ES-I3 (cell line): ENCODE data around the gene AGPAT3.
"Not testable (repeated sequence)": the region's sequence is repeated elsewhere in the genome, so short reads cannot be mapped to it uniquely, and the experiment has no call there.

Source experiments
- H3K36me3 ChIP-seq: 2 replicates; pipeline ENCODE4 v1.6.1; 2013; ENCODE audit warnings: mild to moderate bottlenecking, low read length, control low read depth, moderate library complexity; ENCODE audit not compliant: insufficient read depth
- H3K4me1 ChIP-seq: 2 replicates; pipeline ENCODE4 v1.6.1; 2013; ENCODE audit warnings: mild to moderate bottlenecking, control low read depth, low read length; ENCODE audit not compliant: insufficient read depth
- H3K9ac ChIP-seq: 2 replicates; pipeline ENCODE4 v1.6.1; 2013; ENCODE audit warnings: low read depth, mild to moderate bottlenecking, low read length, moderate library complexity
- H3K9me3 ChIP-seq: 2 replicates; pipeline ENCODE4 v1.6.1; 2013; ENCODE audit warnings: mild to moderate bottlenecking, low read length, moderate library complexity; ENCODE audit not compliant: control insufficient read depth, insufficient read depth

Gene AGPAT3

DNA sequence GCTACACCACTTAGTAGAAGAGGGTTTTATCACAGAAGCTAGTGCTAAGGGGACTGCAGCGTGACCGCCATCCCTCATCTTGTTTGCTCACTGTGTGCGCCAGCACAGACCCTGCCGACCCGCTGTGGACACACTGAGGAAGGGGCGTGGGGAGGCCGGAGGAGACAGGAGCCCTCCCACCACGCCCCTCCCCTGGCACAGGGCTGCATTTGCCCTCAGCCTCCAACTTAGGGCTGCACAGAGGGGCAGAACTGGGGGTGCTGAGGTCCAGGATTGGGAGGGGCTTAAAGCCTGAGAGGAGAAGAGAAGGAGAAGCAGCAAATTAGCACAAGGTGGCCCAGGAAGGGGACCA lies 38.4 kb upstream of the AGPAT3 start:
- no peaks in the 10 kb centered on the region for H3K36me3 ChIP-seq
- no peaks in the 10 kb centered on the region for H3K9me3 ChIP-seq
- H3K4me1 ChIP-seq, result no peaks in the 10 kb centered on the region; the same call in 1 of the 2 replicates
- H3K9ac ChIP-seq, result no peak overlapping the region

DNA sequence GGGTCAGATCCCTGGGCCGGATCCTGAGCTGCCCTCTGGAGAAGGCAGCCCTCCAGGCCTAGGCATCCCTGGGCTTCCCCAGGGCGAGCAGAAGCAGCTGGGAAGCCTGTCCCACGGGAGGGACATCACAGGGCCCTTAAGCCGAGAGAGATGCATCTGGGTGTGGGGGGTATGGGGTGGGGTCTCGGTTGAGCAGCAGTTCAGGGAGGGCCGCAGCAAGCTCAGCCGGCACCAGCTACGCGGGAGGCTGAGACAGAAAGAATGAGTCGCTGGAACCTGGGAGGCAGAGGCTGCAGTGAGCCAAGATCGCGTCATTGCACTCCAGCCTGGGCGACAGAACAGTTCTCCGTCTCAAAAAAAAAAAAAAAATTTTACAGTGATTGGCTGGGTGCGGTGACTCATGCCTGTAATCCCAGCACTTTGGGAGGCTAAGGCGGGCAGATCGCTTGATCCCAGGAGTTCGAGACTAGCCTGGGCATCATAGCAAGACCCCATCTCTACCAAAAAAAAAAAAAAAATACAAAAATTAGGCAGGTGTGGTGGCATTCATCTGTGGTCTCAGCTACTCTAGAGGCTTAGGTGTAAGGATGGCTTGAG lies 37.9 kb upstream of the AGPAT3 start:
- no peaks in the 10 kb centered on the region for H3K9me3 ChIP-seq
- H3K36me3 ChIP-seq, result no peaks in the 10 kb centered on the region
- H3K4me1 ChIP-seq, result no peaks in the 10 kb centered on the region; the same call in 1 of the 2 replicates
- no peak overlapping the region for H3K9ac ChIP-seq

DNA sequence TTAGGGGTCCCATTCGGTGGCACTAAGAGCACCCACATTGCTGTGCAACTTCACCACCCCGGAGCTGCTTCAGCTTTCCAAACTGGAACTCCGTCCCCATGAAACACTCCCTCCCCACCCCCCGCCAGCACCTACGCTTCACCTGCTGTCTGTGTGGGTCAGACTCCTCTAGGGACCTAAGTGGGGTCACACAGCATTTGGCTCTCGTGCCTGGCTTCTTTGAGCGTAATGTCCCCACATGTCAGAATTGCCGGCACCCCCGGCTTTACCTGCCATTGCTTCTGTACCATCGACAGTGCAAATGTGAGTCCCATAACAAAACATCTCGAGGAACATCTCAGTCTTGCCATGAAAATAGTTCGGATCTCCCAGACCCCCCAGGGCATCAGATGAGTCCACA lies 35.9 kb upstream of the AGPAT3 start:
- H3K36me3 ChIP-seq, result no peaks in the 10 kb centered on the region
- no peaks in the 10 kb centered on the region; the same call in 1 of the 2 replicates for H3K4me1 ChIP-seq
- no peak overlapping the region for H3K9ac ChIP-seq
- H3K9me3 ChIP-seq, result no peaks in the 10 kb centered on the region

DNA sequence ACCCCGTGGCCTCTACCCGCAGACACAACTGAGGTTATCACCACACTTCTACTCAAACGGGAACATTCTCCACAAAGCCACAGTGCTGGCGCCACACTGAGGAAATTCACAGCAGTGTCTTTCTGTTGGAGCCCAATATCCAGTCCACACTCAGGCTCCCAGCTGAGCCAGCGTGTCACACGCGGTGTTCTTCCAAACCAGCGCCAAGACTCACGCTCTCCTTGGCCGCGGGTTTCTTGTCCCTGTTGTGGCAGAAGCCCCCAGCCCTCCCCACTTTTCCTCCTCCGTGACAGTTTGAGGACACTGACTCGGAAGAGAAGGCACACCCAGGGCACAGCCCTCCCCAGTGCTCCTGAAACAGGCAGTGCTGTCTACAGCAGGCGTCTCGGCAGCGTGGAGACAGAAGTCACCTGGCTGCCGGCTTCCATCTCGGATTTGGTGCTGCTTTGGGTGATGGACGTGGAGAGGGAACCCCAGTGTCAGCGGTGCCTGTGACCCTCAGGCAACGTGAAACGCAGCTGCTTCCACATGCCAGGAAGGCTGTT lies 35.4 kb upstream of the AGPAT3 start:
- Histone ChIP-seq H3K4me1 (no peaks in the 10 kb centered on the region; the same call in 1 of the 2 replicates), H3K9me3 (no peaks in the 10 kb centered on the region), H3K9ac (no peak overlapping the region), H3K36me3 (no peaks in the 10 kb centered on the region)

DNA sequence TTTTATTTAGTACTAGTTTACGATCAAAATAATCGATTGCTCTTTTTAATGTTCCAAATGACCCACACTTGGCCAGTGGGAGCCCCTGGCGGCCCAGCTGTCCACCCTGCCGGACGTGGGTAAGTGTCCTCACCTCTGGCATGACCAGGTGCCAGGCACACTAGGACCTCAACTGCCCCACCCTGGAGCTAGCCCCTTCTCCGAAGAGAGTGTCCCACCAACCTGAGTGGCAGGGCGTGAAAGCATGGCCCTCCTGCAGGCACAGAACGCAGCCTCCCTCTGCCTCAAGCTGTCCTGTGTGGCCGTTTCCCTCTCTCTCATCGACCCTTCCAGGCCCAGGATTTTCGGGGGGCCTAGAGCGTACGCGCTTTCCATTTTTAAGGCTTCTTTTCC lies 32.9 kb upstream of the AGPAT3 start:
- H3K36me3 ChIP-seq, result no peaks in the 10 kb centered on the region
- H3K4me1 ChIP-seq, result no peaks in the 10 kb centered on the region
- H3K9ac ChIP-seq, result no peak overlapping the region
- H3K9me3 ChIP-seq, result no peaks in the 10 kb centered on the region

DNA sequence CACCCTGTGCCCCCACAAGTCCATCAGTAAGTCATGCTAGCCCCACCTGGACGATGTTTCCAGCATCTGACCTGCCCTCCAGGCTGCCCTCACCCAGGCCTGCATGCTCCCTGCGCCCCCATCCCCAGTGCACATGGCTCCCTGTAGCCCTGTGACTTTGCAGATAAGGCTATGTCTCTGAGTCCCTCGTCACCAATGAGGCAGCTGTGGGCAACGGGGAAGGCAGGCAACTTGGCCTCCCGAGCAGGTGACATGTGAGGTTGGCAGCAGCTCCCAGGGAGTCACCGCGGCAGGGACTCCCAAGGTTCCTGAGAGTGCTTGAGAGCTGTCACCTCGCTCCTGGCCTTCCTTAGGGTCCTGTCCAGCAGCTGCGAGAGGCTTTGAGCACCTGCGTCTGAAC lies 32.4 kb upstream of the AGPAT3 start:
- no peaks in the 10 kb centered on the region for H3K36me3 ChIP-seq
- H3K9me3 ChIP-seq, result no peaks in the 10 kb centered on the region
- no peak overlapping the region for H3K9ac ChIP-seq
- H3K4me1 ChIP-seq, result no peaks in the 10 kb centered on the region

DNA sequence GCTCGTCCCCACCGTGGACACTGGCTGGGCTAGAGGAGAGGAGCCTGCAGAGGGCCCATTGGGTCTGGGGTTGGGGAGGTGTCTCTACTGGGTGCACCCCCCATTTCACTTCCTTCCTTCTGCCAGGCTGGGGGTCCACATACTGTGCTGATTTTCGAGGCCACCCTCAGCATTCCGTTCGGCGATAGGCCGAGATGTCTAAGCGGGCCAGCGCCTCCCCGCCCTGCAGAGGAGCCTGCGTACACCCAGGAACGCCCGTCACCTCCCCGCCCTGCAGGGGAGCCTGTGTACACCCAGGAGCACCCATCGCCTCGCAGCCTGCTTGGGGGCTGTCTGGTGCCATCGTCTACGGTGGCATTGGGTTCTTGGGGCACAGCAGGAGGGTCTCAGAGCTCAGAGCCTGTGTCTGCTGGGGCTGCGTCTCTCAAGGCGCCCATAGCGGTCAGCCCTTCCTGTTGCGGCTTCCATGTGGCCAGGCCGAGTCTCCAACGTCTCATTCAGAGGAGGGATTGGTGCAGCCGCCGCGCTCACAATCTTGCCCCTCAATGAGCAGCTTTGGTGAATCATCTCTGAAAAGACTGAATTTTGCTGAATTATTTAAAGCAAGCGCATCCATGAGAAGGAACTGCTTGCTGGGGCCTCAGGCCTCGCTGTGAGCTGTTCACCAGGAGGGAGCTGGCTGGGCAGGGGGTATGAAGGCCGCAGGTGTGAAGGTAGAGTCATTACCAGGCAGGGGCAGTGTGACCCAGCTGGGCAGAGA lies 30.7 kb upstream of the AGPAT3 start:
- Histone ChIP-seq H3K9me3 (no peaks in the 10 kb centered on the region), H3K9ac (no peak overlapping the region), H3K36me3 (no peaks in the 10 kb centered on the region), H3K4me1 (no peaks in the 10 kb centered on the region)

DNA sequence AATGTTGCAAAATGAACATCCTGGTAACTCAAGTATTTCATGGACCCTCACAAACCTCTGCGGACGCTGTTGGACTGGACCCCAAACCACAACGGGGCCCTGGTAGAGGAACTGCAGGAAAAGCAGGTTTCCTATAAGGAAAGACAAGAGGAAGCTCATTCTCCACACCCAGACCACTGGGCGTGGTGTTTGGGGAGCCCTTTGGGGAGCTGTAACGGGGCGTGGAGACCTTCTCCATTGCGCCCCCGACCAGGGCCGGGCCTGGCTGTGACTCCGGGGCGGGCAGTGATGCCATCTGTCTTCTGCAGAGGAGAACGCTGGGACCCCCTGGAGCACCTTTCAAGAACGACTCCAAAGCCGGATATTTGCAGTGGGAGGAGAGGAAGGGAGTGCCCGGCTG lies 30.0 kb upstream of the AGPAT3 start:
- no peaks in the 10 kb centered on the region for H3K4me1 ChIP-seq
- H3K9me3 ChIP-seq, result no peaks in the 10 kb centered on the region
- H3K36me3 ChIP-seq, result no peaks in the 10 kb centered on the region
- H3K9ac ChIP-seq, result no peak overlapping the region

DNA sequence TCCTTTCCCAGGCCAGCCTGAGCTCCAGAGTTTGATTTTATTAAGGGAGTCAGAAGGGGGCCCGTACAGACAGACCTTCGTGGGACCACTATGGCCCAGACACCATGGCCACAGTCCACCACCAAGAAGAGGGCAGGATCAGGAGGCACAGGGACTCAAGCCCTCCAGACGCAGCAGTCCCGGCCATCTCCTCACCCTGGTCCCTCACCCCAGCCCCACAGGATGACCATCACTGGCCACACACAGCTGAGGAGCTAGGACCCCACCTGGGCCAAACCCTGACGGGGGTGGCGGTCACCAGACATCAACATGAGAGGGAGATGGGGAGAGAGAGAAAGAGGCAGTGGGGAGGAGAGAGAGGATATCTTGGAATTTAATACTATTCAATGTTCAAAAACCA lies 29.2 kb upstream of the AGPAT3 start:
- H3K9me3 ChIP-seq, result no peaks in the 10 kb centered on the region
- no peaks in the 10 kb centered on the region for H3K4me1 ChIP-seq
- no peaks in the 10 kb centered on the region for H3K36me3 ChIP-seq
- H3K9ac ChIP-seq, result no peak overlapping the region

DNA sequence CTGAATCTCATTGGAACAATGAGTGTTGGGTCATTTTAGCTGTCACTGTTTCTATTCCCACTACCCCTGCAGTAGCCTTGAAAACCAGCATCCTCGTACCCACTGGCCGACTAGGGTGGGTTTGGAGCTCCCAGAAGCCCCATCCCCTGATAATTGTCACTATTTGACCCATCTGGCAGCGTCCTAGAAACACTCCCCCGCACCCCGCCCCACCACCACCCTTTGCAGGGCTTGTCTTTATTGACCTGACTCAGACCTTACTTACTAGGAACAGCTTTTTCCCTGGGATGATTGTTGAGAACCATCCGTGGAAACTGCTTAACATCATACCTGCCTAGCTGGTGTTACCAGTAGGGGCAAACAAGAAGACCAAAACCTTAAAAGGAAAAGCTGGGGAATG lies 28.4 kb upstream of the AGPAT3 start:
- no peaks in the 10 kb centered on the region for H3K36me3 ChIP-seq
- no peak overlapping the region for H3K9ac ChIP-seq
- H3K9me3 ChIP-seq, result no peaks in the 10 kb centered on the region
- no peaks in the 10 kb centered on the region for H3K4me1 ChIP-seq

DNA sequence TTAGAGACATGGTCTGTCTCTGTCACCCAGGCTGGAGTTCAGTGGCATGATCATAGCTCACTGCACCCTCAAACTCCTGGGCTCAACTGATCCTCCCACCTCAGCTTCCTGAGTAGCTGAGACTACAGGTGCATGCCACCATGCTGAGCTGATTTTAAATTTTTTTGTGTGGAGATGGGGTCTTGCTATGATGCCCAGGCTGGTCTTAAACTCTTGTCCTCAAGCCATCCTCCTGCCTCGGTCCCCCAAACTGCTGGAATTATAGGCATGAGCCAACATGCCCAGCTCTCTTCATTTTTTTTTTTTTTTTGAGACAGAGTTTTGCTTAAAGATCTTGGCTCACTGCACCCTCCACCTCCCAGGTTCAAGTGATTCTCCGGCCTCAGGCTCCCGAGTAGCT lies 24.8 kb upstream of the AGPAT3 start:
- H3K4me1 ChIP-seq, result no peaks in the 10 kb centered on the region
- no peaks in the 10 kb centered on the region for H3K9me3 ChIP-seq
- H3K9ac ChIP-seq, result no peak overlapping the region
- H3K36me3 ChIP-seq, result no peaks in the 10 kb centered on the region

DNA sequence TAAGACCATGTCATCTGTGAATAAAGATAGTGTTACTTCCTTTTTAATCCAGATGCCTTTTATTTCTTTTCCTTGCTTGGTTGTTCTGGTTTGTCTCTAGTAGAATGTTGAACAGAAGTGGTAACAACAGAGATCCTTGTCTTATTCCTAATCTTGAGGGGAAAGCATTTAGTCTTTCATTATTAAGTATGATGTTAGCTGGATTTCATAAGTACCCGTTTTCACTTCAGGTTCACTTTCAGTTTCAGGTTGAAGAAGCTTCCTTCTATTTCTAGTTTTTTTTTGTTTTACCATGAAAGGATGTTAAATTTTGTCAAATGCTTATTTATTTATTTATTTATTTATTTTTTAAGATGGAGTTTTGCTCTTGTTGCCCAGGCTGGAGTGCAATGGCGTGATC lies 22.3 kb upstream of the AGPAT3 start:
- H3K36me3 ChIP-seq, result no peaks in the 10 kb centered on the region
- no peaks in the 10 kb centered on the region for H3K9me3 ChIP-seq
- H3K4me1 ChIP-seq, result no peaks in the 10 kb centered on the region
- H3K9ac ChIP-seq, result no peak overlapping the region

DNA sequence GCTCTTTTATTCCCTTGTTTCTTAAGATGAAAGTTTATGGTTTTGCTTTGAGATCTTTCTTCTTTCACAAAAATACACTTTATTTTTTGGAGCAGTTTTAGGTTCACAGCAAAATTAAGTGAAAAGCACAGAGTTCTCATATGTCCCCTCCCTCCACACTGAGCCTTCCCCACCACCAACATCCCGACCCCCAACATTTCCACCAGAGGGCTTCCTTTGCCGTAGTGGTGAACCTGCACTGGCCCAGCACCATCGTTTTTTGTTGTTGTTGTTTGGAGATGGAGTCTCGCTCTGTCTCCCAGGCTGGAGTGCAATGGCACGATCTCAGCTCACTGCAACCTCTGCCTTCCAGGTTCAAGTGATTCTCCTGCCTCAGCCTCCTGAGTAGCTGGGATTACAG lies 20.1 kb upstream of the AGPAT3 start:
- H3K9ac ChIP-seq, H3K36me3 ChIP-seq, H3K4me1 ChIP-seq, H3K9me3 ChIP-seq: not testable (repeated sequence)

DNA sequence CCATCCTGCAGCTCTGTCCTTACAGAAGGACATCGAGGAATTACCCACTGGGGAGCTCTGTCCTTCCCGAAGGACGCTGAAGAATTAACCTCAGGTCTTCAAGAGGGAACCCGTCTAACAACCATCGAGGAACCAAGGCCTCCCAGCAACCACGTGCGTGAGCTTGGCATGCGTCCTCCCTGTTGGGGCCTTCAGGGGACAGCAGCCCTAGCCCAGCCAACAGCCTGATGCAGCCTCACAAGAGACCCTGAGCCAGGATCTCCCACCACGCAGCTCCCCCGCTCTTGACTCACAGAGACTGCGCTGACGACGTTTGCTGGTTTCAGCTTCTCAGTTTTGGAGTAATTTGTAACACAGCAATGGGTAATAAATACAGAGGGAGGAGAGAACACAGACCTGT lies 19.6 kb upstream of the AGPAT3 start:
- Histone ChIP-seq H3K36me3 (no peaks in the 10 kb centered on the region), H3K9ac (no peak overlapping the region), H3K4me1 (no peaks in the 10 kb centered on the region), H3K9me3 (no peaks in the 10 kb centered on the region)

DNA sequence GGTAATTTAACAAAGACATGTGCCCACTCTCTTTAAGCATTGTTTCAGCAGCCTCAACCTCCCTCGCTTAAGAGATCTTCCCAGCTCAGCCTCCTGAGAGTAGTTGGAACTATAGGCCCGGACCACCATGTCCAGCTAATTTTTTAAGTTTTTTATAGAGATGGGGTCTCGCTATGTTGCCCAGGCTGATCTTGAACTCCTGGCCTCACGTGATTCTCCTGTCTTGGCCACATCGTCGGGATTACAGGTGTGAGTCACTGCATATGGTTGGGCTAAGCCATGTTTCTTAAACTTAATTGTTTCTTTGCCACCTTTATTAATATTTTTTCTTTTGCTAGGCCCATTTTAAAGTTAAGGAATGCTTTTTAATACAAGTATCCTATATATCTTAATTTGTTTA lies 18.6 kb upstream of the AGPAT3 start:
- Histone ChIP-seq H3K9me3 (0 out of 2 replicates have a peak, but pooled peaks cover 5% of the 10 kb centered on the region), H3K4me1 (no peaks in the 10 kb centered on the region), H3K9ac (no peak overlapping the region), H3K36me3 (no peaks in the 10 kb centered on the region)
